Activated naive CD4-positive, alpha-beta T cell treated with anti-CD3 and anti-CD28 coated beads for 36 hours (primary cell): ENCODE results near the gene ALK. TPM values are rescaled to one million over a fixed set of nuclear protein-coding genes. Genes with fewer than 3 reads are reported as not detected.

Experiments
- CTCF ChIA-PET: fragments of 350-600 bp; sonication (Branson Sonifier 250); formaldehyde crosslinking; loops from one replicate; lab custom pipeline; 2021; ENCODE audit warnings: antibody characterized with exemption; lab: Charles Lee
- DNase-seq: peaks from one replicate; pipeline ENCODE4 v3.0.0-alpha.2; 2020
- H3K27ac Mint-ChIP-seq: one replicate; pipeline ENCODE4 v1.8.0; 2021; ENCODE audit warnings: mild to moderate bottlenecking, mixed read lengths
- H3K27me3 Mint-ChIP-seq: one replicate; pipeline ENCODE4 v1.8.0; 2021; ENCODE audit warnings: low read depth, mixed read lengths
- H3K36me3 Mint-ChIP-seq: one replicate; pipeline ENCODE4 v1.8.0; 2021; ENCODE audit warnings: low read depth, mixed read lengths
- H3K4me1 Mint-ChIP-seq: one replicate; pipeline ENCODE4 v1.8.0; 2021; ENCODE audit warnings: low read depth, mixed read lengths
- H3K4me3 Mint-ChIP-seq: one replicate; pipeline ENCODE4 v1.8.0; 2021; ENCODE audit warnings: mild to moderate bottlenecking, moderate library complexity, mixed read lengths
- H3K9me3 Mint-ChIP-seq: one replicate; pipeline ENCODE4 v1.8.0; 2021; ENCODE audit warnings: mixed read lengths
- intact Hi-C: fragments of 100-400 bp; cut with micrococcal nuclease; formaldehyde crosslinking; loops from one replicate; pipeline ENCODE4 v1.15.1; 2023
- total RNA-seq, 2 experiments: library from RNA; stranded (reverse); gene quantifications; one replicate each; pipeline ENCODE4 v1.2.3, GENCODE V29; 2021

Gene ALK
- not detected for total RNA-seq

DNA sequence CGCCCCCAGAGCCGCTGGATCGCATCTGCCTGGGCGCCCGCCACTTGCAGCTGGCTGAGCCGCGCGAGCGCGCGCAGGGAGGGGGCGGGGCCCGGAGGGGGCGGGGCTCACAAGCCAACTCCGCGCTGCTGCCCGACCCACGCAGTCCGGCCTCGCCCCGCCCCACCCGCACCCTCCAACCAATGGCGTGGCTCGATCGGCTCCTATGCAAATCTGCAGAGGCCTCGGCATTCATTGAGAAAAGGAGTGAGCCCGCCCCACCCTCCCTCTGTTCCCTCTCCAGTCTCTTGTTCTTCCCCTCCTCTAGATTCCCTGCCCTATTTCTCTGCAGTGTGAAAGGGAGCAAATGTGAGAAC, at the start of gene ALK:
ALK (minus strand) TSS at position 27 of the 356 bp plus-strand sequence. CDS start 927 bp downstream, outside the sequence.
- CTCF ChIA-PET: interaction anchor here (2.6 to 3.2 kb wide), 2 partner anchors 150 kb away, joined by 9 to 17 read pairs; no protein-coding TSS in a partner anchor
- Mint-ChIP-seq H3K27me3 (peaks cover 57% of the 10 kb centered on the region), H3K27ac (no peak within 1 kb of the TSS), H3K36me3 (no peaks in the 10 kb centered on the region), H3K4me1 (peaks cover 13% of the 10 kb centered on the region), H3K4me3 (peak within 1 kb of the TSS; percentile 26), H3K9me3 (no peaks in the 10 kb centered on the region)
- intact Hi-C loops: no loop called here
- DNase-seq: peak; percentile 67

GRCh38 chr2:29966266-29966665, 44.9 kb upstream of the ALK start:
- CTCF ChIA-PET: no interaction called here
- no peak overlapping the region for H3K27ac Mint-ChIP-seq
- no peak overlapping the region for H3K4me3 Mint-ChIP-seq
- DNase-seq: no peak
- intact Hi-C loops: no loop called here
- no peaks in the 10 kb centered on the region for H3K4me1 Mint-ChIP-seq
- no peaks in the 10 kb centered on the region for H3K36me3 Mint-ChIP-seq
- peaks cover 20% of the 10 kb centered on the region for H3K27me3 Mint-ChIP-seq
- no peaks in the 10 kb centered on the region for H3K9me3 Mint-ChIP-seq

DNA sequence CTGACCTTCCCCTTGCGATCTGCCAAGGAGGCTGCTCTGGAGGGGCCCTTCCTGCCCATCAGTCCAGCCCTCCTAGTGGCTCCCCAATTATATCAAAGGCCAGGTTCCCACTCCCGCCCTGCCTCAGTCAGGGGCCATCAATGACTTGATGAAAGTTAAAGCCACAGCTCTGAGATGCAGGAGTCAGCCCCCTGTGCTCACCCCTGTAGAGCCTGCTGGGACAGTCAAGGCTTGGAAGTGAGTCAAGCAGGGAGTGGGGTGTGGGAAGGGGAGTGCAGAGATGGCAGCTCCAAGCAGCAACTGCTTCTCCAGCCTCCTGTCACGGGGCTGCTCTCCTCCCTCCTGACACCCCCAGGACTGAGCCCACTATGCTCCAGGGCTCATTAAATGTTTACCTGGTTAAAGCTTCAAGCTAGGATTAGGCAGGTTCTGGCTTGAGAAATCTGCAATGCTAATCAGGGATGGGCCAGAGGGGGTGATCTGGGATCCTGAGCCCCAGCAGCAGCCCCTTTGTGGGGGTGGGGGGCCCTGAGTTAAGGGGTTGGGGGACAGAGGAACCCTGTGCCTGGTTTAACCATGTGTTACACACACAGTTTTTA, 42.7 kb upstream of the ALK start:
- no peaks in the 10 kb centered on the region for H3K4me1 Mint-ChIP-seq
- H3K27me3 Mint-ChIP-seq: peaks cover 20% of the 10 kb centered on the region
- H3K4me3 Mint-ChIP-seq: no peak overlapping the region
- CTCF ChIA-PET: no interaction called here
- intact Hi-C loops: no loop called here
- H3K36me3 Mint-ChIP-seq: no peaks in the 10 kb centered on the region
- no peaks in the 10 kb centered on the region for H3K9me3 Mint-ChIP-seq
- no peak overlapping the region for H3K27ac Mint-ChIP-seq
- no peak for DNase-seq

GRCh38 chr2:29962922-29963321, 41.5 kb upstream of the ALK start:
- Mint-ChIP-seq H3K4me3 (no peak overlapping the region), H3K27me3 (peaks cover 26% of the 10 kb centered on the region), H3K36me3 (no peaks in the 10 kb centered on the region), H3K27ac (no peak overlapping the region), H3K9me3 (no peaks in the 10 kb centered on the region), H3K4me1 (no peaks in the 10 kb centered on the region)
- DNase-seq: no peak
- CTCF ChIA-PET: no interaction called here
- intact Hi-C loops: no loop called here

GRCh38 chr2:29954316-29954715, 32.9 kb upstream of the ALK start:
- Mint-ChIP-seq H3K9me3 (no peaks in the 10 kb centered on the region), H3K27me3 (peaks cover 24% of the 10 kb centered on the region), H3K36me3 (no peaks in the 10 kb centered on the region), H3K4me1 (no peaks in the 10 kb centered on the region), H3K27ac (no peak overlapping the region), H3K4me3 (no peak overlapping the region)
- CTCF ChIA-PET: no interaction called here
- no peak for DNase-seq
- intact Hi-C loops: no loop called here

- Mint-ChIP-seq H3K27me3 (peaks cover 17% of the 10 kb centered on the region), H3K27ac (no peak overlapping the region), H3K9me3 (no peaks in the 10 kb centered on the region), H3K36me3 (no peaks in the 10 kb centered on the region), H3K4me1 (no peaks in the 10 kb centered on the region), H3K4me3 (no peak overlapping the region)
- no peak for DNase-seq
- CTCF ChIA-PET: no interaction called here
- intact Hi-C loops: no loop called here
These were observed 31.6 kb upstream of the ALK start for GRCh38 chr2:29952973-29953372.

DNA sequence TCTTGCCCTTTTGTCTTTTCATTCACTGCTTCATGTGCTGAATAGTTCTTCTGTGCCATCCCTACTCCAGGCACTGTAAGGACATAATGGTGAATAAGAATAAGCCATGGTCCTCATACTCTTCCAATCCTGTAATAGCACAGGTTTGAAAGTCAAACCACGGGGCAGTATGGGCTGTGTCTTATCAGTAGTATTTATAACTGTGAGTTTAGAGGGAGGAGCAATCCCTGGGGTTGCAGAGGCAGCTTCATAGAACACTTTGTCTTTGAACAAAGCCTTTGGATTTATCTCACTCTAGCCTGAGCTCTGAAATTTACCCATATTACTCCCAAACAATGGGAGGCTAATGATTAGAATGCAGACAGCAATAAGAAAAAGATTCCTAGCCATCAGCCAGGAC, 30.2 kb upstream of the ALK start:
- Mint-ChIP-seq H3K36me3 (no peaks in the 10 kb centered on the region), H3K4me1 (no peaks in the 10 kb centered on the region), H3K27me3 (peaks cover 13% of the 10 kb centered on the region), H3K27ac (no peak overlapping the region), H3K9me3 (no peaks in the 10 kb centered on the region), H3K4me3 (no peak overlapping the region)
- CTCF ChIA-PET: no interaction called here
- no peak for DNase-seq
- intact Hi-C loops: no loop called here

GRCh38 chr2:29950481-29950880, 29.1 kb upstream of the ALK start:
- DNase-seq: no peak
- peaks cover 9% of the 10 kb centered on the region for H3K27me3 Mint-ChIP-seq
- H3K9me3 Mint-ChIP-seq: peaks cover under 1% of the 10 kb centered on the region
- no peak overlapping the region for H3K27ac Mint-ChIP-seq
- H3K4me1 Mint-ChIP-seq: no peaks in the 10 kb centered on the region
- no peaks in the 10 kb centered on the region for H3K36me3 Mint-ChIP-seq
- intact Hi-C loops: no loop called here
- CTCF ChIA-PET: no interaction called here
- no peak overlapping the region for H3K4me3 Mint-ChIP-seq

DNA sequence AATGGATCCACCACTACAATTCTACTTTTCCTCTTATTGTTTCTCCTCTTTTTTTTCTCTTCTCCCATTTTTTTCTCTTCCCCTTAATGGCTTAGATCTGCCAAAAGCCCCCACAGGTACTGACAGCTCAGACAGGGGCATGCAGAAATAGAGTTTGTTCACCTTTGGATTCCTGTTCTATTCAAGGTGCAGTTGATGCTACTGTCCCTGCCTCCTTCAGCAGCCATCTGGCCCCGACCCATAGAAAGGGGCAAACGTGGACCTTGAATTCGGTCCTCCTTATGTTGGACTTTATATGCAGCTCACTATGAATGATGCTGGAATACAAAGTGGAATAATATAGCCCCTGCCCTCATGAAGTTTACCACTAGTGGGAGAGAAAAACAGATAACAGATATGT, 27.7 kb upstream of the ALK start:
- no peak for DNase-seq
- H3K27me3 Mint-ChIP-seq: peaks cover 4% of the 10 kb centered on the region
- H3K4me3 Mint-ChIP-seq: no peak overlapping the region
- peaks cover 6% of the 10 kb centered on the region for H3K9me3 Mint-ChIP-seq
- CTCF ChIA-PET: no interaction called here
- H3K36me3 Mint-ChIP-seq: no peaks in the 10 kb centered on the region
- no peak overlapping the region for H3K27ac Mint-ChIP-seq
- H3K4me1 Mint-ChIP-seq: no peaks in the 10 kb centered on the region
- intact Hi-C loops: no loop called here

- Mint-ChIP-seq H3K9me3 (peaks cover 8% of the 10 kb centered on the region), H3K27me3 (no peaks in the 10 kb centered on the region), H3K4me1 (no peaks in the 10 kb centered on the region), H3K36me3 (no peaks in the 10 kb centered on the region), H3K27ac (no peak overlapping the region), H3K4me3 (no peak overlapping the region)
- no peak for DNase-seq
- CTCF ChIA-PET: no interaction called here
- intact Hi-C loops: no loop called here
These were observed 25.1 kb upstream of the ALK start for GRCh38 chr2:29946505-29946904.

DNA sequence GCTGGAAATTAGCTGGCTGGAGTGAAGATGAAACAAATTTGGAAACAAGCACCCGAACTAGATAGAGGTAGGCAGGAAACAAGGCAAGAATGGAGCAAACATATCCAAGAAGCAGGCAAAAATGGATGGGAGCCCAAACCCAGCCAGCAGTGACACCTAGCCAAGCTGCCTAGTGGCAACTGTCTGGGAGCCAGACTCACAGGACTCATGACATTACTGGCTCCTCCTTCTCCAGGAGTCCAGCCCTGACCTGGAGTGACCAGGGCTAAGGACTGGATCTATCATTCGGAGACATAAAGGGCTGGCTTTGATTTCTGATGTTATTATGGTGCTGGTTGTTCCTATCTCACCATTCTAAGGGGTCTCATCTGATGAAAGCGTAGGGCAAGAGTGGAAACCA, 21.3 kb upstream of the ALK start:
- peaks cover 8% of the 10 kb centered on the region for H3K9me3 Mint-ChIP-seq
- no peaks in the 10 kb centered on the region for H3K4me1 Mint-ChIP-seq
- no peaks in the 10 kb centered on the region for H3K36me3 Mint-ChIP-seq
- no peak overlapping the region for H3K27ac Mint-ChIP-seq
- CTCF ChIA-PET: interaction anchor here (1.6 kb wide), 1 partner anchor 19 kb away, joined by 4 read pairs; no protein-coding TSS in a partner anchor
- H3K27me3 Mint-ChIP-seq: no peaks in the 10 kb centered on the region
- no peak for DNase-seq
- no peak overlapping the region for H3K4me3 Mint-ChIP-seq
- intact Hi-C loops: no loop called here

DNA sequence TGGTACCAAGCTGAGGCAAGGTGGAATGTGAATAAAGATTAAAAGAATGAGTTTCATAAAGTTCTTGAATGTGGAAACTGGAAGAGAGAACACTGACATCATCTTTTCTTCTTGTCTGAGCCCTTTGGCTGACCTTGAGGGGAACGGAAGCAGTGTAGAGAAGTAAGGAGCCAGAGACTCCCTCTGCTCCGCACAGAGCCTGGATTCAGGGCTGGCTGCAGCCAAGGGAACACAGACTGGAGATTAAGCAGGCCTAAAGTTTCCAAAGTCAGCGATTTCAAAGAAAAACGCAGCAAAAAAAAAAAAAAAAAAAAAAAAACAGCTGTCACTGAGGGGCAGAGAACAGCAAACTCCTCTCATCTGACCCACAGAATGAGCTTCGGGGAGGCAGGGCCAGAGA, 19.3 kb upstream of the ALK start:
- Mint-ChIP-seq H3K27me3 (peaks cover 4% of the 10 kb centered on the region), H3K36me3 (no peaks in the 10 kb centered on the region), H3K27ac (no peak overlapping the region), H3K4me3 (no peak overlapping the region), H3K9me3 (peaks cover 8% of the 10 kb centered on the region), H3K4me1 (no peaks in the 10 kb centered on the region)
- intact Hi-C loops: no loop called here
- CTCF ChIA-PET: no interaction called here
- DNase-seq: no peak

DNA sequence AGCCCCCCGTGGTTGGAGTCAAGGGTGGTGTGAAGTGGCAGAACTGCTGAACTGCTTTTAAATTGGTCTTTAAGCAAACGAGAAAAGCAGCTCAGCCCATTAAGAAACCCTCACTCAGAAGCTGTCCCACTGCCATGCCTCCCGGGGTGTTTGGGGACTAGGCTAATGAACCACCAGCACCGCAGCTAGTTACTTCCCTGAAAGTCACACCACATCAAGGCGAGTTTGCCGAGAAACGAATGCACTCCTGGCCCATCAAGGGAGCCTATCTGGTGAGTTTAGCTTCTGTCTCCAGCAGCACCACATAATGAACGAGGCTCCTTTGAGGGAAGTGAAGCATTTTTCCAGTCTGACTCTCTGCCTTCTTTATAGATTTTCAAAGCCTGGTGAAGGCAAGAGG, 14.6 kb upstream of the ALK start:
- Mint-ChIP-seq H3K4me1 (no peaks in the 10 kb centered on the region), H3K9me3 (no peaks in the 10 kb centered on the region), H3K36me3 (no peaks in the 10 kb centered on the region), H3K27ac (no peak overlapping the region), H3K27me3 (peaks cover 14% of the 10 kb centered on the region), H3K4me3 (no peak overlapping the region)
- intact Hi-C loops: no loop called here
- CTCF ChIA-PET: no interaction called here
- DNase-seq: no peak
